GM19463 (cell line): ENCODE results near the gene PDE4DIP.
"Not testable (repeated sequence)": the region's sequence is repeated elsewhere in the genome, so short reads cannot be mapped to it uniquely, and the experiment has no call there.

ENCODE experiments used
- ATAC-seq: cut with Tn5 transposase; IDR thresholded peaks from one replicate; pipeline ENCODE4 v1.9.1; 2021; ENCODE audit warnings: mild to moderate bottlenecking, moderate library complexity; ENCODE audit not compliant: unreplicated experiment

Gene PDE4DIP

GRCh38 chr1:148967580-148967979, 123.4 kb downstream of the PDE4DIP start:
- ATAC-seq, result not testable (repeated sequence)

GRCh38 chr1:148968682-148969081, 124.5 kb downstream of the PDE4DIP start:
- ATAC-seq, result not testable (repeated sequence)

GRCh38 chr1:148969126-148969525, 124.9 kb downstream of the PDE4DIP start:
- ATAC-seq, result not testable (repeated sequence)

- peak; percentile 57 for ATAC-seq
Observed at GRCh38 chr1:148975453-148975852, 131.2 kb downstream of the PDE4DIP start.

GRCh38 chr1:148975866-148976537, 131.8 kb downstream of the PDE4DIP start:
- peak; percentile 81 for ATAC-seq

- not testable (repeated sequence) for ATAC-seq
Observed at GRCh38 chr1:148977785-148978184, 133.6 kb downstream of the PDE4DIP start.

GRCh38 chr1:148989378-148989777, 145.2 kb downstream of the PDE4DIP start:
- not testable (repeated sequence) for ATAC-seq

- ATAC-seq, result not testable (repeated sequence)
Observed at GRCh38 chr1:148990233-148990788, 146.1 kb downstream of the PDE4DIP start.

- ATAC-seq, result not testable (repeated sequence)
Observed at GRCh38 chr1:148991818-148992217, 147.6 kb downstream of the PDE4DIP start.

GRCh38 chr1:148992364-148992763, 148.1 kb downstream of the PDE4DIP start:
- not testable (repeated sequence) for ATAC-seq

- not testable (repeated sequence) for ATAC-seq
Observed at GRCh38 chr1:148996449-148997224, 152.4 kb downstream of the PDE4DIP start.

GRCh38 chr1:148997405-148997804, 153.2 kb downstream of the PDE4DIP start:
- not testable (repeated sequence) for ATAC-seq

GRCh38 chr1:149002664-149003063, 158.4 kb downstream of the PDE4DIP start:
- ATAC-seq, result not testable (repeated sequence)

GRCh38 chr1:149008326-149008725, 164.1 kb downstream of the PDE4DIP start:
- ATAC-seq, result not testable (repeated sequence)

- not testable (repeated sequence) for ATAC-seq
Observed at GRCh38 chr1:149008769-149009168, 164.5 kb downstream of the PDE4DIP start.

GRCh38 chr1:149009761-149010160, 165.5 kb downstream of the PDE4DIP start:
- ATAC-seq, result not testable (repeated sequence)

- not testable (repeated sequence) for ATAC-seq
Observed at GRCh38 chr1:149012599-149012998, 168.4 kb downstream of the PDE4DIP start.

GRCh38 chr1:149013513-149013912, 169.3 kb downstream of the PDE4DIP start:
- ATAC-seq, result not testable (repeated sequence)

- not testable (repeated sequence) for ATAC-seq
Observed at GRCh38 chr1:149015522-149015921, 171.3 kb downstream of the PDE4DIP start.

- not testable (repeated sequence) for ATAC-seq
Observed at GRCh38 chr1:149016626-149017025, 172.4 kb downstream of the PDE4DIP start.

- ATAC-seq, result not testable (repeated sequence)
Observed at GRCh38 chr1:149018577-149018976, 174.3 kb downstream of the PDE4DIP start.

- ATAC-seq, result not testable (repeated sequence)
Observed at GRCh38 chr1:149024327-149024726, 180.1 kb downstream of the PDE4DIP start.
